Astrocyte of the hippocampus (primary cell): Measurements from ENCODE around the gene CAPZA2.

ENCODE experiments used
- DNase-seq: peaks from one replicate; pipeline ENCODE4 v3.0.0; 2011; ENCODE audit warnings: low read depth, low spot score

Gene CAPZA2

GRCh38 chr7:116861717-116862116 lies 670 bp upstream of the CAPZA2 start:
- DNase-seq = no peak

GRCh38 chr7:116862951-116863670 lies 724 bp downstream of the CAPZA2 start:
- DNase-seq = peak; percentile 58

- DNase-seq = peak; percentile 5
Measured at GRCh38 chr7:116863936-116864500, 1.6 kb downstream of the CAPZA2 start.

GRCh38 chr7:116871061-116871700 lies 8.8 kb downstream of the CAPZA2 start:
- DNase-seq = no peak

GRCh38 chr7:116872026-116872425 lies 9.6 kb downstream of the CAPZA2 start:
- DNase-seq = no peak

GRCh38 chr7:116873619-116874018 lies 11.2 kb downstream of the CAPZA2 start:
- DNase-seq = no peak

- no peak for DNase-seq
Measured at GRCh38 chr7:116876664-116877442, 14.5 kb downstream of the CAPZA2 start.

GRCh38 chr7:116877443-116878217 lies 15.2 kb downstream of the CAPZA2 start:
- DNase-seq = no peak

- DNase-seq = no peak
Measured at GRCh38 chr7:116884691-116885090, 22.3 kb downstream of the CAPZA2 start.

- no peak for DNase-seq
Measured at GRCh38 chr7:116885724-116886123, 23.3 kb downstream of the CAPZA2 start.

GRCh38 chr7:116886543-116887156 lies 24.3 kb downstream of the CAPZA2 start:
- DNase-seq = no peak

GRCh38 chr7:116888895-116889294 lies 26.5 kb downstream of the CAPZA2 start:
- no peak for DNase-seq

- DNase-seq = no peak
Measured at GRCh38 chr7:116895849-116896248, 33.5 kb downstream of the CAPZA2 start.

- peak; percentile 17 for DNase-seq
Measured at GRCh38 chr7:116897661-116898060, 35.3 kb downstream of the CAPZA2 start.

GRCh38 chr7:116899308-116899707 lies 36.9 kb downstream of the CAPZA2 start:
- no peak for DNase-seq

- DNase-seq = no peak
Measured at GRCh38 chr7:116901143-116901542, 38.8 kb downstream of the CAPZA2 start.

GRCh38 chr7:116902867-116903266 lies 40.5 kb downstream of the CAPZA2 start:
- no peak for DNase-seq

- DNase-seq = no peak
Measured at GRCh38 chr7:116906391-116906790, 44.0 kb downstream of the CAPZA2 start.

GRCh38 chr7:116910383-116910782 lies 48.0 kb downstream of the CAPZA2 start:
- no peak for DNase-seq

- DNase-seq = no peak
Measured at GRCh38 chr7:116911801-116912200, 49.4 kb downstream of the CAPZA2 start.
